Right lobe of liver (tissue), 4 donors: ENCODE measurements around the gene MZT2A.
"Not testable (repeated sequence)": the region's sequence is repeated elsewhere in the genome, so short reads cannot be mapped to it uniquely, and the experiment has no call there.

Experiments used
- POLR2A ChIP-seq: fragments of 450-650 bp; IDR thresholded peaks from one replicate; pipeline ENCODE4 v1.6.1; 2017; ENCODE audit warnings: antibody characterized with exemption, mild to moderate bottlenecking
- TF ChIP-seq, protein P1 (sequence below), 4 donors: fragments of 200-600 bp in 3 of 4; fragments of 450-650 bp in 1 of 4; IDR thresholded peaks; one replicate each; pipeline versions ENCODE4 v1.5.1 to v1.8.0; 2016 to 2022; ENCODE audit warnings: antibody characterized with exemption in 4 of 4, mild to moderate bottlenecking in 2 of 4
- donor health status: DM: no; HTN: no; CAD: no.
- donor health status: DM: no; HTN: no; CAD: no.
- donor health status: DM: no; HTN: yes; CAD: no.

DNA sequence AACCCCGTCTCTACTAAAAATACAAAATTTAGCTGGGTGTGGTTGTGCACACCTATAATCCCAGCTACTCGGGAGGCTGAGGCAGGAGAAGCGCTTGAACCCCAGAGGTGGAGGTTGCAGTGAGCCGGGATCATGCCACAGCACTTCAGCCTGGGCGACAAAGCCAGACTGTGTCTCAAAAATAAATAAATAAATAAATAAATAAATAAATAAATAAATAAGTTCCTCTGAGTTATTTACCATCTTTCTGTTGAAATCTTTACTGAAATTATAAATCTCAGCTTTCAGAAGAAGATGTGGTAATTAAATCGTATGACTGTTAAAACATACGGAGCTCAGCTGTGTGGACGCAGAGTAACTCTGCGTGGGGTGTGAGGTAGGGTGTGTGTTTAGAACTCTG, 44.2 kb downstream of the MZT2A start:
- TF ChIP-seq, protein P1, sequence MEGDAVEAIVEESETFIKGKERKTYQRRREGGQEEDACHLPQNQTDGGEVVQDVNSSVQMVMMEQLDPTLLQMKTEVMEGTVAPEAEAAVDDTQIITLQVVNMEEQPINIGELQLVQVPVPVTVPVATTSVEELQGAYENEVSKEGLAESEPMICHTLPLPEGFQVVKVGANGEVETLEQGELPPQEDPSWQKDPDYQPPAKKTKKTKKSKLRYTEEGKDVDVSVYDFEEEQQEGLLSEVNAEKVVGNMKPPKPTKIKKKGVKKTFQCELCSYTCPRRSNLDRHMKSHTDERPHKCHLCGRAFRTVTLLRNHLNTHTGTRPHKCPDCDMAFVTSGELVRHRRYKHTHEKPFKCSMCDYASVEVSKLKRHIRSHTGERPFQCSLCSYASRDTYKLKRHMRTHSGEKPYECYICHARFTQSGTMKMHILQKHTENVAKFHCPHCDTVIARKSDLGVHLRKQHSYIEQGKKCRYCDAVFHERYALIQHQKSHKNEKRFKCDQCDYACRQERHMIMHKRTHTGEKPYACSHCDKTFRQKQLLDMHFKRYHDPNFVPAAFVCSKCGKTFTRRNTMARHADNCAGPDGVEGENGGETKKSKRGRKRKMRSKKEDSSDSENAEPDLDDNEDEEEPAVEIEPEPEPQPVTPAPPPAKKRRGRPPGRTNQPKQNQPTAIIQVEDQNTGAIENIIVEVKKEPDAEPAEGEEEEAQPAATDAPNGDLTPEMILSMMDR (IDR thresholded peaks at IDR 0.05): not testable (repeated sequence)
- TF ChIP-seq POLR2A: not testable (repeated sequence)
